Measurements from ENCODE around the gene HSD11B1. TPM values are rescaled to one million over a fixed set of nuclear protein-coding genes. Genes with fewer than 3 reads are reported as not detected.

The HSD11B1 gene
- total RNA-seq, 2 donors from 2014 or later: 0.66 to 3.6 TPM

DNA sequence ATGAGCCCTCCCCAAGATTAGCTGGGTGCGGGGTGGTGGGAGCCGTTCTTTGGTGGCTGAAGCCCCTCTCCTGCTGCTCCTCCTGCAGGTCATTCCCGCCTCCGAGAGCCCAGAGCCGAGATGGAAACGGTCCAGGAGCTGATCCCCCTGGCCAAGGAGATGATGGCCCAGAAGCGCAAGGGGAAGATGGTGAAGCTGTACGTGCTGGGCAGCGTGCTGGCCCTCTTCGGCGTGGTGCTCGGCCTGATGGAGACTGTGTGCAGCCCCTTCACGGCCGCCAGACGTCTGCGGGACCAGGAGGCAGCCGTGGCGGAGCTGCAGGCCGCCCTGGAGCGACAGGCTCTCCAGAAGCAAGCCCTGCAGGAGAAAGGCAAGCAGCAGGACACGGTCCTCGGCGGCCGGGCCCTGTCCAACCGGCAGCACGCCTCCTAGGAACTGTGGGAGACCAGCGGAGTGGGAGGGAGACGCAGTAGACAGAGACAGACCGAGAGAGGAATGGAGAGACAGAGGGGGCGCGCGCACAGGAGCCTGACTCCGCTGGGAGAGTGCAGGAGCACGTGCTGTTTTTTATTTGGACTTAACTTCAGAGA is 29.0 kb upstream of the HSD11B1 start:
- ATAC-seq (peak; percentile 37), DNase-seq (peak in 3 of 4 donors; percentile 31 to 53 (median 47))
- no peaks in the 10 kb centered on the region for H3K9me3 ChIP-seq
- intact Hi-C loops (cut with DNase I): no loop called here
- 1 to 6% methylated on average over 14 to 34 of the region's 34 CpGs for WGBS, 2 donors
- no peaks in the 10 kb centered on the region for H3K36me3 ChIP-seq (replicated peaks in 1 of 2; ENCODE audit: insufficient read depth in 1 of 2, low read depth in 2 of 2)
- H3K27me3 ChIP-seq: no peaks in the 10 kb centered on the region
- H3K27ac ChIP-seq: peak overlapping the region; percentile 64 to 70 (median 68)
- H3K4me1 ChIP-seq: peaks cover 45% of the 10 kb centered on the region
- H3K4me3 ChIP-seq: peak overlapping the region; percentile 10 to 12
- TF ChIP-seq CTCF (IDR thresholded peaks at IDR 0.05): no peak
- TF ChIP-seq POLR2A (IDR thresholded peaks at IDR 0.05): no peak

GRCh38 chr1:209678981-209679539 is 25.6 kb upstream of the HSD11B1 start:
- TF ChIP-seq CTCF (IDR thresholded peaks at IDR 0.05) (no peak), POLR2A (IDR thresholded peaks at IDR 0.05) (no peak)
- intact Hi-C loops (cut with DNase I): no loop called here
- Histone ChIP-seq H3K9me3 (no peaks in the 10 kb centered on the region), H3K36me3 (replicated peaks in 1 of 2; ENCODE audit: insufficient read depth in 1 of 2, low read depth in 2 of 2) (no peaks in the 10 kb centered on the region), H3K27me3 (no peaks in the 10 kb centered on the region), H3K27ac (no peak overlapping the region), H3K4me1 (peaks cover 27% of the 10 kb centered on the region), H3K4me3 (no peak overlapping the region)
- WGBS, 2 donors: 79 to 84% methylated on average over 4 of the region's 4 CpGs
- no peak for ATAC-seq
- no peak for DNase-seq

- WGBS, 2 donors: 72 to 78% methylated on average over 4 of the region's 4 CpGs
- Histone ChIP-seq H3K36me3 (replicated peaks in 1 of 2; ENCODE audit: insufficient read depth in 1 of 2, low read depth in 2 of 2) (no peaks in the 10 kb centered on the region), H3K27me3 (no peaks in the 10 kb centered on the region), H3K27ac (no peak overlapping the region), H3K4me1 (no peaks in the 10 kb centered on the region), H3K4me3 (no peak overlapping the region), H3K9me3 (no peaks in the 10 kb centered on the region)
- ATAC-seq (no peak), DNase-seq (no peak)
- TF ChIP-seq CTCF (IDR thresholded peaks at IDR 0.05) (no peak), POLR2A (IDR thresholded peaks at IDR 0.05) (no peak)
- intact Hi-C loops (cut with DNase I): no loop called here
Measured at GRCh38 chr1:209685821-209686220, 18.8 kb upstream of the HSD11B1 start.

GRCh38 chr1:209686322-209686721 is 18.3 kb upstream of the HSD11B1 start:
- WGBS, 2 donors: 78 to 87% methylated on average over 4 of the region's 4 CpGs
- intact Hi-C loops (cut with DNase I): no loop called here
- no peak for TF ChIP-seq POLR2A (IDR thresholded peaks at IDR 0.05)
- TF ChIP-seq CTCF (IDR thresholded peaks at IDR 0.05): no peak
- H3K4me1 ChIP-seq: no peaks in the 10 kb centered on the region
- no peaks in the 10 kb centered on the region for H3K9me3 ChIP-seq
- ATAC-seq (no peak), DNase-seq (no peak)
- no peak overlapping the region for H3K4me3 ChIP-seq
- H3K27me3 ChIP-seq: no peaks in the 10 kb centered on the region
- no peak overlapping the region for H3K27ac ChIP-seq
- H3K36me3 ChIP-seq (replicated peaks in 1 of 2; ENCODE audit: insufficient read depth in 1 of 2, low read depth in 2 of 2): no peaks in the 10 kb centered on the region

- no peak overlapping the region for H3K27ac ChIP-seq
- TF ChIP-seq CTCF (IDR thresholded peaks at IDR 0.05) (no peak), POLR2A (IDR thresholded peaks at IDR 0.05) (no peak)
- no peak for DNase-seq
Measured at GRCh38 chr1:209688746-209689234, 15.9 kb upstream of the HSD11B1 start.

More at GRCh38 chr1:209688746-209689234, 15.9 kb upstream of the HSD11B1 start:
- intact Hi-C loops (cut with DNase I): no loop called here
- Histone ChIP-seq H3K36me3 (replicated peaks in 1 of 2; ENCODE audit: insufficient read depth in 1 of 2, low read depth in 2 of 2) (no peaks in the 10 kb centered on the region), H3K27me3 (no peaks in the 10 kb centered on the region), H3K4me1 (no peaks in the 10 kb centered on the region), H3K9me3 (no peaks in the 10 kb centered on the region), H3K4me3 (no peak overlapping the region)
- 80 to 100% methylated on average over 1 of the region's 1 CpG for WGBS, 2 donors
- ATAC-seq: no peak

Data from body of pancreas (tissue), 4 donors.